Measurements from ENCODE around the gene RPL4. TPM values are rescaled to one million over a fixed set of nuclear protein-coding genes. Genes with fewer than 3 reads are reported as not detected.

RPL4 gene
- total RNA-seq, 3 donors from 2014 or later (not counting 1 experiment from before 2014, with no cell fraction given) = 1,109 to 1,293 (median 1,293) TPM

- Histone ChIP-seq H3K27me3 (ENCODE audit: control insufficient read depth, insufficient read depth, low read length) (no peaks in the 10 kb centered on the region), H3K9me3 (ENCODE audit: control insufficient read depth, insufficient read depth, low read length) (no peaks in the 10 kb centered on the region), H3K4me1 (ENCODE audit: control insufficient read depth, insufficient read depth, low read length) (no peaks in the 10 kb centered on the region), H3K4me3 (ENCODE audit: low read length) (no peak overlapping the region), H3K27ac (ENCODE audit: low read length) (no peak overlapping the region), H3K36me3 (ENCODE audit: control insufficient read depth, insufficient read depth, low read length) (peaks cover 12% of the 10 kb centered on the region)
- Mint-ChIP-seq H3K36me3 (peaks cover 14% of the 10 kb centered on the region), H3K27me3 (ENCODE audit: low read depth in 2 of 2) (no peaks in the 10 kb centered on the region), H3K27ac (no peak overlapping the region), H3K4me3 (no peak overlapping the region), H3K9me3 (no peaks in the 10 kb centered on the region), H3K4me1 (no peaks in the 10 kb centered on the region)
- 87% methylated on average over 9 of the region's 9 CpGs for WGBS (ENCODE audit: insufficient coverage)
- ATAC-seq (no peak), DNase-seq (no peak)
- no peak for TF ChIP-seq CTCF (IDR thresholded peaks at IDR 0.05)
- intact Hi-C loops (cut with micrococcal nuclease) = no loop called here
Measured at GRCh38 chr15:66535056-66535455, 30.4 kb upstream of the RPL4 start.

GRCh38 chr15:66524838-66525237 is 20.2 kb upstream of the RPL4 start:
- no peaks in the 10 kb centered on the region for H3K27me3 Mint-ChIP-seq (ENCODE audit: low read depth in 2 of 2)
- no peak for TF ChIP-seq CTCF (IDR thresholded peaks at IDR 0.05)
- H3K4me3 Mint-ChIP-seq = no peak overlapping the region
- ATAC-seq = no peak
- no peak overlapping the region for H3K27ac Mint-ChIP-seq
- H3K9me3 ChIP-seq (ENCODE audit: control insufficient read depth, insufficient read depth, low read length) = no peaks in the 10 kb centered on the region
- no peaks in the 10 kb centered on the region for H3K36me3 Mint-ChIP-seq
- no peaks in the 10 kb centered on the region for H3K4me1 Mint-ChIP-seq
- no peaks in the 10 kb centered on the region for H3K27me3 ChIP-seq (ENCODE audit: control insufficient read depth, insufficient read depth, low read length)
- H3K4me1 ChIP-seq (ENCODE audit: control insufficient read depth, insufficient read depth, low read length) = no peaks in the 10 kb centered on the region
- H3K27ac ChIP-seq (ENCODE audit: low read length) = no peak overlapping the region
- WGBS (ENCODE audit: insufficient coverage) = 79% methylated on average over 3 of the region's 4 CpGs
- intact Hi-C loops (cut with micrococcal nuclease) = no loop called here
- no peak overlapping the region for H3K4me3 ChIP-seq (ENCODE audit: low read length)
- no peak for DNase-seq
- no peaks in the 10 kb centered on the region for H3K9me3 Mint-ChIP-seq
- peaks cover 25% of the 10 kb centered on the region for H3K36me3 ChIP-seq (ENCODE audit: control insufficient read depth, insufficient read depth, low read length)

GRCh38 chr15:66523926-66524325 is 19.3 kb upstream of the RPL4 start:
- no peaks in the 10 kb centered on the region for H3K27me3 ChIP-seq (ENCODE audit: control insufficient read depth, insufficient read depth, low read length)
- H3K9me3 ChIP-seq (ENCODE audit: control insufficient read depth, insufficient read depth, low read length) = no peaks in the 10 kb centered on the region
- ATAC-seq (no peak), DNase-seq (no peak)
- H3K36me3 Mint-ChIP-seq = no peaks in the 10 kb centered on the region
- no peaks in the 10 kb centered on the region for H3K4me1 ChIP-seq (ENCODE audit: control insufficient read depth, insufficient read depth, low read length)
- intact Hi-C loops (cut with micrococcal nuclease) = no loop called here
- no peak for TF ChIP-seq CTCF (IDR thresholded peaks at IDR 0.05)
- H3K4me1 Mint-ChIP-seq = no peaks in the 10 kb centered on the region
- no peaks in the 10 kb centered on the region for H3K9me3 Mint-ChIP-seq
- no peak overlapping the region for H3K4me3 Mint-ChIP-seq
- H3K4me3 ChIP-seq (ENCODE audit: low read length) = no peak overlapping the region
- H3K27me3 Mint-ChIP-seq (ENCODE audit: low read depth in 2 of 2) = no peaks in the 10 kb centered on the region
- H3K27ac ChIP-seq (ENCODE audit: low read length) = no peak overlapping the region
- H3K36me3 ChIP-seq (ENCODE audit: control insufficient read depth, insufficient read depth, low read length) = peaks cover 21% of the 10 kb centered on the region
- no peak overlapping the region for H3K27ac Mint-ChIP-seq
- WGBS (ENCODE audit: insufficient coverage) = no CpG with 5 or more reads among the region's 3 CpGs

GRCh38 chr15:66515901-66516322 is 11.3 kb upstream of the RPL4 start:
- H3K36me3 ChIP-seq (ENCODE audit: control insufficient read depth, insufficient read depth, low read length) = peaks cover 23% of the 10 kb centered on the region
- Mint-ChIP-seq H3K27me3 (ENCODE audit: low read depth in 2 of 2) (no peaks in the 10 kb centered on the region), H3K36me3 (peaks cover 7% of the 10 kb centered on the region), H3K4me1 (no peaks in the 10 kb centered on the region), H3K27ac (no peak overlapping the region), H3K4me3 (no peak overlapping the region), H3K9me3 (no peaks in the 10 kb centered on the region)
- no peak for TF ChIP-seq CTCF (IDR thresholded peaks at IDR 0.05)
- no peak for DNase-seq
- H3K27me3 ChIP-seq (ENCODE audit: control insufficient read depth, insufficient read depth, low read length) = no peaks in the 10 kb centered on the region
- no peaks in the 10 kb centered on the region for H3K9me3 ChIP-seq (ENCODE audit: control insufficient read depth, insufficient read depth, low read length)
- no peak for ATAC-seq
- H3K4me1 ChIP-seq (ENCODE audit: control insufficient read depth, insufficient read depth, low read length) = no peaks in the 10 kb centered on the region
- WGBS (ENCODE audit: insufficient coverage) = 100% methylated on average over 2 of the region's 2 CpGs
- no peak overlapping the region for H3K27ac ChIP-seq (ENCODE audit: low read length)
- H3K4me3 ChIP-seq (ENCODE audit: low read length) = no peak overlapping the region
- intact Hi-C loops (cut with micrococcal nuclease) = no loop called here
